ENCODE data around the gene GNAQ.
"Not testable (repeated sequence)": the region's sequence is repeated elsewhere in the genome, so short reads cannot be mapped to it uniquely, and the experiment has no call there.

The GNAQ gene

GRCh38 chr9:77756449-77756848 is 275.2 kb downstream of the GNAQ start:
- no peak for DNase-seq

DNA sequence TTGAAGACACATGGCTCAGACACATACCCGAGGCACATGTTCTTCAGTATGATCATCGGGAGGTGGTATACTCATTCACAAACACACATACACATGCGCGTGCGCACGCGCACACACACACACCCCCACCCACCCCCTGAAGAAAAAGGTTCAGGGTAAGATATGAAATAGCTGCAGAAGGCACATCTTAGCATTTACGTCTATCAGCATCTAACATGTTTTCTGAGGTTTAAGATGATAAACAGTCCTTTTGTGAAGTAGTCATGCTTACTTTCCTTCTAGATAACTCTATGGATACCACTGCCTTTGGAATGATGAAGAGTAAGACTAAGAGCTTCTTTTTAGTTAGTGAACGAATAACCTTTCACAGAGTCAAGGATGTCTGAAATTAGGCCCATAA is 278.4 kb downstream of the GNAQ start:
- DNase-seq: no peak

DNA sequence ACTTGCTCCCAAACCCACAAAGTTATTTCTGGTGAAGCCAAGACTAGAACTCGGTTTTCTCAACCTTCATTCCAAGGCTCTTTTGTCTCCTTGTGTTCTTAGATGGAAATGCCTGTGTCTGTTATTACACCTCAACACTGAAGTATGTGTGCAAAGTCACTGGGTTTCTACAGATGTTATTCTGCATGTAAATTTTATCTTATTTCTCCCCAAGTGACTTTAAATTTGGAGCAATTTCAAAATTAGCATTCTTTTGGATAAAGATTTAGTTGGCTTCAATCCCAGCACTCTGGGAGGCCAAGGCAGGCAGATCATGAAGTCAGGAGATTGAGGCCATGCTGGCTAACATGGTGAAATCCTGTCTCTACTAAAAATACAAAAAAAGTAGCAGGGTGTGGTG is 279.1 kb downstream of the GNAQ start:
- DNase-seq: no peak

GRCh38 chr9:77751341-77752091 is 280.1 kb downstream of the GNAQ start:
- DNase-seq: no peak

DNA sequence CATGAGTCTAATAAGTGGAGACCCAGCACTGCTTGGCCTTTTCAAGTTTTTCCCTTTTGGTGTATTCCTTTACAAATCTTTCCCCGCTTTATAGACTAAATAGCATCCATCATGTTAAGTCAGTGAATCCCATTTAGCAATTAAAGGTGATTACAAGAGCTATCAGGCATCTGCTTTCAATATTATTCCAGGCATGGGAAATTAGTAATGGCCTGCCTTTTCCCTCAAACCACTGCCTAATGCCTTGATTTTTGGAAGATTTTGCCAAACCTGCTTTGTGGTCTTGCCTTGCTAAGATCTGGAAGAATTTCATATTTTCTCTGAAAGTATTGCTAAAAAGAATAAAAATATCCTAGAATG is 280.6 kb downstream of the GNAQ start:
- DNase-seq: no peak

DNA sequence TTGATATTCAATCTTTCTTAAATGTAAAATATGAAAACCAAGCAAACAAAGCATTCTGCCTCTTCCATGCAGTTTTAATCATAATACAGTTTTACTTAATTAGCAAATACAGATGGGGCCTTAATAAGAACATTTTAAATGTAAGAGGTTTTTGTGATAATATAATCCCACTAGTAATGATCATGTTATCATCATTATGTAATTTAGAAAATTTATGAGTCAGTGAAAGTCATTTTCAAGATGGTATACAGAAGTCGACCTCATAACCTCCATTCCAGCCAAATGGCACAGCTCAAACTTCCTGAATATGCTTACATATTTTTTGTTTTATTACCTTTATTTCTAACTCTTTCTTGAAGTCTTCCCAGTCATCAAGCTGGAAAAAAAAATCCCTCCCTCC is 281.3 kb downstream of the GNAQ start:
- no peak for DNase-seq

DNA sequence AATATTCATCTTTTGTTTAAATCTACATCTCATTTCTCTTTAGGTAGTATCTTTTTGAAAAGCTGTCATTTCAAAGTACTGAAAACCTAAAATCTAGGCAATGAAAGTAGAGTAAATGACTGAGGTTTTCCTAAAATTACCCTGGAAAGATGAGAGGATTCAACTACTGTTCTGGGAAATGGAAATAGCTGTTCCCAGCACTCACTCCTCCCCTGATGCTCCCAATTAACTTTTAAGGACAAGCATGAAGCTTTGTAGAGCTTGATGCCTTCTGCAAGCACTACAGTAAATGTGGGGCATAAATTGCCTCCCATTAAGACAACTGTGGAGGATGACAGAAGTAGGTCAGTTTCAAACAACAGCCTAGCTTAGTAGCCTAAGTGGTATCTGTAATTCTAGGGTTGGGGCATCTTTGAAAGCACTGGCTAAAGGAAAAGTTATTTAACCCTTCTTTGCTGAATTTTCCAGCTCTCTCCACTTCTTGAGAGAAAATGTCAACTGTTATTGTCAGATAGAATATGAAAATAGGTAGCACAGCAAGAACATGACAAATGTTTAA is 283.3 kb downstream of the GNAQ start:
- no peak for DNase-seq

- no peak for DNase-seq
Measured at GRCh38 chr9:77747163-77747562, 284.4 kb downstream of the GNAQ start.

- no peak for DNase-seq
Measured at GRCh38 chr9:77744841-77745430, 286.7 kb downstream of the GNAQ start.

DNA sequence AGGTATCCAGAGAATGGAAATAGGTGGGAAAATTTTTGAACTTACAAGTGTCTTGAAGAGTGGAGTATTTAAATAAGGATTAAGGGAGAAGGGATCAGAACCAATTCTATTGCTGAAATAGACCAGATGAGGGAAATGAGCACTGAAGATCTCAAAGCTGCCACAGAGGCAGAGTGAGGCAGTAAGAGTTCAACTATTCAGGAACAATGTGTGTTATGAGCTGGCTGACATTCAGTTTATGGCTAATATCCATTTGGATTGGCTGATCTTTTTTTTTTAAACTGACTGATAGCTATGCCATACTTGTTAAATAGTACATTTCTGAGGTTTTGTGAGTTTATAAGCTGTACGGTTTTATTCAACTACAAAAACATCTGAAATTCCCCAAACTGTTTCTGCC is 288.2 kb downstream of the GNAQ start:
- no peak for DNase-seq

GRCh38 chr9:77738932-77739331 is 292.7 kb downstream of the GNAQ start:
- no peak for DNase-seq

DNA sequence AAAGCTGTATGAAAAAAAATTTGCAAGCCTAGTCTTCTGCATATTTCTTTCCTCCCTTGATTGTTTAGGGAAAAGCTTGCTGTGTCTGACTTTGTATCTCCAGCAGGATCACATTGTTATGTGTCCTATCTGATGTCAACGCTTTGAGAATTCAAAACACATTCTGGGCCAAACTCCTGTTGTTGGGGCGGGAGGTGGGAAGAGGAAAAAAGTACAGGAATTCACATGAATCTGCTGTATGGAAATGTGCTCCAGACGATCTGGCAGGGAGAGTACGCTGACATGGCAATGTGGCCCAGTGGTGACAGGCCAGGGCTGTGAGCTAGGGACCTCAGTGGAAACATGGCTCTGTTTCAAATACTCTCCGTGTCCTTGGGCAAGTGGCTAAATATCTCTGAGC is 296.1 kb downstream of the GNAQ start:
- no peak for DNase-seq

- DNase-seq: no peak
Measured at GRCh38 chr9:77731930-77732329, 299.7 kb downstream of the GNAQ start.

- no peak for DNase-seq
Measured at GRCh38 chr9:77731008-77731698, 300.5 kb downstream of the GNAQ start.

GRCh38 chr9:77729177-77729576 is 302.4 kb downstream of the GNAQ start:
- no peak for DNase-seq

- DNase-seq: no peak
Measured at GRCh38 chr9:77726814-77727213, 304.8 kb downstream of the GNAQ start.

DNA sequence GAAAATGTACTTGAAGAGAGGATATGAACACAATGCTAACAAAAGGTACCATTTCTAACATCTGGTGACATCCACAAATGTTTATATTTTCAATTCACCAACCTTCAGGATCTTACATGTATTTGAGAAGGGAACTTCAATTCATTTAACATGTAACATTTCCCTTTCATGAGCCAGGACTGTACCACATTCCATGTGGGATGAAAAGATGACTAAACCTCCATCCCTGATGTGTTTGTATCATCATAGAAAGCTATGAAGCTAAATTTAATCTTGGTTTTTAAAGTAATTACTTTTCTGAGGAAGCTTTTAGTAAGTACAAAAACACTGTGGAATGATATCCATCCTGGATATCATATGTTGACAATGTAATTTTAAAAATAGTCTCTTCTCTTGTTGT is 305.3 kb downstream of the GNAQ start:
- DNase-seq: no peak

- DNase-seq: no peak
Measured at GRCh38 chr9:77725820-77726219, 305.8 kb downstream of the GNAQ start.

DNA sequence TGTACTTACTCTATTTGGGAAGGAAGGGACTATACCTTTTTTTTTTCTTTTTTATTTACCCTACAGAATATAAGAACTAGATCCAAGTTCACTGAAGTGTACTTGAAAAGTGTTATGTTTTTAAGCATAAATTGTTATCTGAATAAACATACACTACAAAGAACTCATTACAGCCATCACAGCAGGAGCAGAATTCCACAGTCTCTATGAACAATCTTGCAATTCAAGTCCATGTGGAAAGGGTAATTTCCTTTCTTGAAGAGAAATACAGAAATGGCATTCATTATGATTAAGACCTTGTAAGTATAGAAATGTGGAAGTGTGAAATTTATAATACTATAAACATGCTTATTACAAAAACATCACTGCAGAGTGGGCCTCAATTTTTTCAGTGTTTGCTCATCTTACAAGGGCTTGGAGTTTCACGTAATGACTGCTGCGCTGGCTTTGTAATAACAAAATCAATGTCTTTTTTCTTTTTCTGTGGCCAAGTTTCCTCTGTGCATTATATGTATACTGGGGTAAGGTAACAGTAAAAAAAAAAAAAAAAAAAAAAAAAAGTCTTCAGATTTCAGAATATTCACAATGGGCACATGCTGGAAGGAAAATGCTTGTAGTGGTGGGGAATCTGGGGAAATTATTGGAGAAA is 306.4 kb downstream of the GNAQ start:
- no peak for DNase-seq

GRCh38 chr9:77721156-77721555 is 310.5 kb downstream of the GNAQ start:
- not testable (repeated sequence) for DNase-seq

DNA sequence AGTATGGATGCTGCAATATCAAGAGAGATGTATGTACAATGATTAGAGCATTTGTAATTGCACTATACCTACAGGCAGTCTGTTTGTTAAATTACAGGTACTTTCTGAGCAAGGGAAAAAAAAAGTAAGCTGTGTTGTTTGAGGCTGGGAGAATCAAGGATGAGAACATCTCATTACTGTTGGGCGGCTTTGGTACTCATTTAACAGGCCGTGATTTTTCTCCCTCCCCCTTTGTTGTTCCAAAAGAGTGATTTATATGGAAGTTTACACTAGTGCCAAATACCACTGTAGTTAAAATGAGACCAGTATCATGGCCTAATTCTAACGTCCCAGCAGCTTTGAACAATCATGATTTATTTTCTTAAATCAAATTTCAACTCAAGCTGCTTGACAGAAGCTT is 312.3 kb downstream of the GNAQ start:
- no peak for DNase-seq

- DNase-seq: not testable (repeated sequence)
Measured at GRCh38 chr9:77718298-77718640, 313.3 kb downstream of the GNAQ start.

- not testable (repeated sequence) for DNase-seq
Measured at GRCh38 chr9:77717608-77718297, 313.9 kb downstream of the GNAQ start.

Measured in activated CD4-positive, alpha-beta T cell treated with anti-CD3 and anti-CD28 coated beads, Interleukin-2, amount 50 U/mL, for 1 hour (primary cell).